Chondrocyte (in vitro differentiated cells): Measurements from ENCODE around the gene PAQR5. TPM values are rescaled to one million over a fixed set of nuclear protein-coding genes. Genes with fewer than 3 reads are reported as not detected.

Source experiments
- DNase-seq: peaks from one replicate; pipeline ENCODE4 v3.0.0; 2021; ENCODE audit warnings: mixed read lengths, low spot score
- H3K27ac Mint-ChIP-seq: one replicate; pipeline ENCODE4 v1.8.0; 2021; ENCODE audit warnings: mild to moderate bottlenecking, moderate library complexity, mixed read lengths; ENCODE audit not compliant: unreplicated experiment
- H3K27me3 Mint-ChIP-seq: 2 replicates; pipeline ENCODE4 v1.8.0; 2021; ENCODE audit warnings: low read depth, mixed read lengths
- H3K36me3 Mint-ChIP-seq: 2 replicates; pipeline ENCODE4 v1.8.0; 2021; ENCODE audit warnings: low read depth, mixed read lengths
- H3K4me1 Mint-ChIP-seq: 2 replicates; pipeline ENCODE4 v1.8.0; 2021; ENCODE audit warnings: low read depth, mild to moderate bottlenecking, mixed read lengths
- H3K4me3 Mint-ChIP-seq: one replicate; pipeline ENCODE4 v1.8.0; 2021; ENCODE audit warnings: mild to moderate bottlenecking, moderate library complexity, mixed read lengths; ENCODE audit not compliant: unreplicated experiment
- H3K9me3 Mint-ChIP-seq: 2 replicates; pipeline ENCODE4 v1.8.0; 2021; ENCODE audit warnings: low read depth, mixed read lengths
- CTCF ChIP-seq: fragments of 200-600 bp; sonication (generic); IDR thresholded peaks from 2 replicates; pipeline ENCODE4 v1.5.0; 2021; ENCODE audit warnings: antibody characterized with exemption, mild to moderate bottlenecking, moderate library complexity
- total RNA-seq: library from RNA; stranded (reverse); gene quantifications from 3 replicates; pipeline ENCODE4 v1.2.1, GENCODE V29; 2021

The PAQR5 gene
- total RNA-seq, 1 donor from 2014 or later, result 0.20 TPM

- Mint-ChIP-seq H3K4me3 (peak overlapping the region; percentile 81), H3K36me3 (peaks cover 28% of the 10 kb centered on the region), H3K27ac (peak overlapping the region; percentile 99), H3K9me3 (no peaks in the 10 kb centered on the region), H3K27me3 (no peaks in the 10 kb centered on the region), H3K4me1 (peaks cover 43% of the 10 kb centered on the region)
- no peak for DNase-seq
- no peak for TF ChIP-seq CTCF
Measured at GRCh38 chr15:69451951-69452691, 153.4 kb downstream of the PAQR5 start.

- DNase-seq, result peak; percentile 99
- Mint-ChIP-seq H3K36me3 (peaks cover 28% of the 10 kb centered on the region), H3K27me3 (no peaks in the 10 kb centered on the region), H3K9me3 (no peaks in the 10 kb centered on the region), H3K4me3 (peak within 1 kb of the TSS; percentile 81), H3K4me1 (peaks cover 51% of the 10 kb centered on the region), H3K27ac (peak within 1 kb of the TSS; percentile 99)
- TF ChIP-seq CTCF, result no peak
Measured at GRCh38 chr15:69452692-69453521, 154.2 kb downstream of the PAQR5 start, which contains the start of gene RPLP1. TSS of gene RPLP1 (plus strand) at chr15:69452818. CDS start at chr15:69452949, 131 bp downstream.

GRCh38 chr15:69454953-69455352 lies 156.2 kb downstream of the PAQR5 start:
- H3K4me3 Mint-ChIP-seq, result peak overlapping the region; percentile 81
- peaks cover 54% of the 10 kb centered on the region for H3K4me1 Mint-ChIP-seq
- H3K9me3 Mint-ChIP-seq, result no peaks in the 10 kb centered on the region
- peak overlapping the region; percentile 55 for H3K27ac Mint-ChIP-seq
- H3K36me3 Mint-ChIP-seq, result peaks cover 28% of the 10 kb centered on the region
- no peak for DNase-seq
- no peaks in the 10 kb centered on the region for H3K27me3 Mint-ChIP-seq
- no peak for TF ChIP-seq CTCF

DNA sequence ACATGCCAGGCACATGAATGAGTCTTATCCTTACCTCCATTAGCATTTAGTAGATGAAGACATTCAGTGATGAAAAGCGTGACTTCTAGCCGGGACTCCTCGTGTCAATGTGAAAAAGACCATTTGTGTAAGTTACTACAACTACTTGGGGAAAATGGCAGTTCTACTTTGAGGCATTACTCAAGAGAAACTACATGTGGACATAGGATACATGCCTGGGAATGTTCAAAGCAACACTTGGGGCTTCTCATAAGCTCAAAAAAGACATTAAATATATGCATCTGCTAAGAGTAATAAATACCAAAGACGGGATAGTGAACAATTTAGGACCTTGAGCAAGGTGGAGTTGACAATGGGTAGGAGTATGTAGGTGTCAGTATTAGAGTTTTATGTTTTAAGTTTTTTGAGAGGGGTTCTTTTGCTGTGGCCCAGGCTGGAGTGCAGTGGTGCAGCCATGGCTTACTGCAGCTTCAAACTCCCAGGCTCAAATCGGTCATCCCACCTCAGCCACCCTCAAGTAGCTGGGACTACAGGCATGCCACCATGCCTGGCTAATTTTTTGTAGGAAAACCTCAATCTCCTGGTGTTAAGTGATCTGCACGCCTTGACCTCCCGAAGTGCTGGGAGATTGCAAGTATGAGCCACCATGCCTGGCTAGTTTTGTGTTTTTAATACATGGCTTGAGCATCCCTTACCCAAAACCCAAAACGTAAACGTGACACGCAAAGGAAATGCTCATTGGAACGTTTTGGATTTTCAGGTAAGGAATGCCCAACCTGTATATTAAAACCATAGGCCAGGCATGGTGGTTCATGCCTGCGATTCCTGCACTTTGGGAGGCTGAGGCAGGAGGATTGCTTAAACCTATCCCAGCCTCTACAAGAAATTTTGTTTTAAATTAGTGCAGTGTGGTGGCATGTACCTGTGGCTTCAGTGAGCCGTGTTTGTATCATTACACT lies 157.8 kb downstream of the PAQR5 start:
- Mint-ChIP-seq H3K27me3 (no peaks in the 10 kb centered on the region), H3K36me3 (peaks cover 28% of the 10 kb centered on the region), H3K4me3 (no peak overlapping the region), H3K27ac (peak overlapping the region; percentile 66), H3K9me3 (no peaks in the 10 kb centered on the region), H3K4me1 (peaks cover 54% of the 10 kb centered on the region)
- DNase-seq, result no peak
- TF ChIP-seq CTCF, result no peak

Other genes starting within 250 kb of the PAQR5 start
- gene GLCE, start 138.3 kb upstream of the PAQR5 start, total RNA-seq, result 9.9 to 19.0 TPM (median 11.4 TPM) in 3 replicates
- gene KIF23, start 115.4 kb downstream of the PAQR5 start, total RNA-seq, result 13.5 to 20.4 TPM (median 14.8 TPM) in 3 replicates
- 1,418 to 1,674 TPM (median 1,473 TPM) in 3 replicates for gene RPLP1, start 153.9 kb downstream of the PAQR5 start, total RNA-seq